Measurements from ENCODE around the gene FAM120A. TPM values are rescaled to one million over a fixed set of nuclear protein-coding genes. Genes with fewer than 3 reads are reported as not detected.

FAM120A gene
- total and polyA plus RNA-seq, 9 donors: 37.9 to 130 (median 78.9) TPM

DNA sequence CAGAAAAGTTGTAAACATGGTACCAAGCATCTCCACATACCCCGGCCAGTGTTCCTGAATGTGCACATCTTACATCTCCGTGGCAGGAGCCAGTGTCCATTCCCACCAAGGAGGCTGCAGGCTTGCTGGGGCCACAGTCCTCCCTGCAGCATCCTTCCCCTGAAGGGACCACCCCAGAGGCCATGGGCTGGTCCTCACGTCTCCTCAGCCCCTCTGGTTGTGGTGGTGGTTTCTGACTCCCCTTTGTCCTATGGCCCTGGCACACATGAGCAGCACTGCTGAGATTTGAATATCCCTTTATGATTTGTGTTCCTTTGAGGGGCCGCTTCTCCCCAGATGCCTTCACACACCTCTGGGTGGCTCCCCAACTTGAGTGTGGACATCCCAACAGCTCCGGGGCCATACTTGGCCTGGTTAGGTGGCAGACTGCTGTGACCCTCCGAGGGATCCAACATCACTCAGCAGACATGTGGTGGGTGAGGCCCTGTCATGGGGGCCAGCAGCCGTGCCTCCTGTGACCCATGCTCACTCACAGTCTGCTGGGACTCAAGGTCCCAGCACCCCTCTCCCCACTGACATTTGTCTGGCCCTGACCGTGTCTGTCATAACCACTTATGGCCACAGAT is 139.2 kb downstream of the FAM120A start:
- H3K36me3 ChIP-seq: no peaks in the 10 kb centered on the region
- no peak overlapping the region for H3K27ac ChIP-seq
- no peaks in the 10 kb centered on the region for H3K27me3 ChIP-seq
- intact Hi-C loops (cut with DNase I): no loop called here
- peaks cover 10% of the 10 kb centered on the region for H3K4me1 ChIP-seq (ENCODE audit: insufficient read depth)
- WGBS, 3 donors: 77 to 91% (median 78%) methylated on average over 8 of the region's 8 CpGs
- no peak overlapping the region for H3K4me3 ChIP-seq
- no peaks in the 10 kb centered on the region for H3K9me3 ChIP-seq
- peak in 1 of 5 donors; percentile 9 for DNase-seq
- no peak for TF ChIP-seq EP300 (IDR thresholded peaks at IDR 0.05)
- TF ChIP-seq POLR2A (IDR thresholded peaks at IDR 0.05): no peak
- TF ChIP-seq, protein P1, sequence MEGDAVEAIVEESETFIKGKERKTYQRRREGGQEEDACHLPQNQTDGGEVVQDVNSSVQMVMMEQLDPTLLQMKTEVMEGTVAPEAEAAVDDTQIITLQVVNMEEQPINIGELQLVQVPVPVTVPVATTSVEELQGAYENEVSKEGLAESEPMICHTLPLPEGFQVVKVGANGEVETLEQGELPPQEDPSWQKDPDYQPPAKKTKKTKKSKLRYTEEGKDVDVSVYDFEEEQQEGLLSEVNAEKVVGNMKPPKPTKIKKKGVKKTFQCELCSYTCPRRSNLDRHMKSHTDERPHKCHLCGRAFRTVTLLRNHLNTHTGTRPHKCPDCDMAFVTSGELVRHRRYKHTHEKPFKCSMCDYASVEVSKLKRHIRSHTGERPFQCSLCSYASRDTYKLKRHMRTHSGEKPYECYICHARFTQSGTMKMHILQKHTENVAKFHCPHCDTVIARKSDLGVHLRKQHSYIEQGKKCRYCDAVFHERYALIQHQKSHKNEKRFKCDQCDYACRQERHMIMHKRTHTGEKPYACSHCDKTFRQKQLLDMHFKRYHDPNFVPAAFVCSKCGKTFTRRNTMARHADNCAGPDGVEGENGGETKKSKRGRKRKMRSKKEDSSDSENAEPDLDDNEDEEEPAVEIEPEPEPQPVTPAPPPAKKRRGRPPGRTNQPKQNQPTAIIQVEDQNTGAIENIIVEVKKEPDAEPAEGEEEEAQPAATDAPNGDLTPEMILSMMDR (IDR thresholded peaks at IDR 0.05): no peak

DNA sequence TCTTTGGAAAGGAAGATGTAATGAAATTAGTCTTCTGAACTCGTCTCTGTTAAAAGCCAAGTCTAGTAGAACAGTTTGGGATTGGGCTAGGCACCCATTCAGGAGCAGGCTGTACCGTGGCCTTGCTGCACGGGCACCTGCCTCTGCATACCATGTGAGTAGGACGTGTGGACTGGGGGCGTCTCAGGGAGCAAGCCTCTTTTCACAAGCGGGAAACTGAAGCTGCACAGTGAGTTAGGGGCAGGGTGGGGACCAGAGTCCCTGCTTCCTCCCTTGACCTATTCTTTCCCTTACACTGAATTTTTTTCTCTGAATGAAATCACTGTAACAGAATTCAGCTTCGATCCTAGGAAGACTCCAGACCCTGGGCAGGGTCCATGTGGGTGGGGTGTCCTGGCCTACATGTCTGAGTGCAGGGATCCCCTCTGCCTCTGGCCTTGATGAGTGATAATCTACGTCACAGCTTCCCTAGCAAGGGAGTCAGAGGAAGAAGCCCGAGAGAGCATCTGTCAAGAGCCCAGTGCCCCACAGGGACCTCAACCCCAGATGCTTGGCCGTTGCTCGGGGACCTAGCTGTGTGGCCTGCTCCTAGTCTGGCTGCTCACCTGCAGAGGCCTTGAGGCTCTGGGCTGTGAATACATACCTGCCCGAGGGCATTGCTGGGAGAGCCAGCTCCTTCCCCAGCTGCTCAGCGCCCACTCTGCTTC is 140.0 kb downstream of the FAM120A start:
- no peaks in the 10 kb centered on the region for H3K27me3 ChIP-seq
- peaks cover 10% of the 10 kb centered on the region for H3K4me1 ChIP-seq (ENCODE audit: insufficient read depth)
- no peaks in the 10 kb centered on the region for H3K36me3 ChIP-seq
- no peak overlapping the region for H3K27ac ChIP-seq
- DNase-seq: peak in 1 of 5 donors; percentile 13
- intact Hi-C loops (cut with DNase I): no loop called here
- H3K9me3 ChIP-seq: no peaks in the 10 kb centered on the region
- TF ChIP-seq, protein P1 (IDR thresholded peaks at IDR 0.05): no peak
- no peak for TF ChIP-seq EP300 (IDR thresholded peaks at IDR 0.05)
- TF ChIP-seq POLR2A (IDR thresholded peaks at IDR 0.05): no peak
- 68 to 72% (median 69%) methylated on average over 11 to 13 of the region's 13 CpGs for WGBS, 3 donors
- H3K4me3 ChIP-seq: no peak overlapping the region

DNA sequence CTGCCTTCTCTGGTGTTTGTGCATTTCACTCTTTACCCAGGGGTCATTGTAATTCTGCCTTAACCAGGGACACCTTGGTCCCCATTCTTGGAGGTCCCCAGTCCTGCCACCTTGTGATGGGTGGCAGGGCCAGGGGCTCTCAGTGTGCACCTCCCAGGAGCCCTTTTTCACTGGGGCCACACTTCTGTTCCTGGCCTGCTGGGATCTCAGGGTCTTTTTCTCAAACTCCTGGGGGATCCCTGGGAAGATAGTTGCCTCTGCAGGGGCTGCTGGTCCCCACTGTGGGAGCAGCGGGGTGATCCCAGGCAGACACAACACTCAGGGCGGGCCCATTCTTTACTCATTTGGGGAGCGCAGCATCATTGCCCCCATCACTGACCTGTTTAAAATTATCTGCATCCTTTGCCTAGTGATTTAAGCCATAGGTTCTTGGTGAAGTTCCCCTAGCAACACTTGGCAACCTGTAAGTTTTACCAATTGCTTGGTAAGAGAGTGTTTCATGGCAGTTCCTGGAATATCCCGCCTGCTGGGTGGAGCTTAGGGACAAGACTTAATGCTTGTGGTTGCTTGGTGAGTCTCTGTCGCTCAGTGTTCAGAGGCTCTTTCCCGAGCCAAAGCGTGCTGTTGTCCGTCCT is 140.6 kb downstream of the FAM120A start:
- H3K4me1 ChIP-seq (ENCODE audit: insufficient read depth): peaks cover 9% of the 10 kb centered on the region
- WGBS, 3 donors: 93 to 94% (median 93%) methylated on average over 8 of the region's 8 CpGs
- no peaks in the 10 kb centered on the region for H3K9me3 ChIP-seq
- no peak for TF ChIP-seq POLR2A (IDR thresholded peaks at IDR 0.05)
- TF ChIP-seq EP300 (IDR thresholded peaks at IDR 0.05): no peak
- TF ChIP-seq, protein P1 (IDR thresholded peaks at IDR 0.05): no peak
- H3K36me3 ChIP-seq: no peaks in the 10 kb centered on the region
- DNase-seq: no peak
- H3K4me3 ChIP-seq: no peak overlapping the region
- H3K27ac ChIP-seq: no peak overlapping the region
- intact Hi-C loops (cut with DNase I): no loop called here
- H3K27me3 ChIP-seq: no peaks in the 10 kb centered on the region

DNA sequence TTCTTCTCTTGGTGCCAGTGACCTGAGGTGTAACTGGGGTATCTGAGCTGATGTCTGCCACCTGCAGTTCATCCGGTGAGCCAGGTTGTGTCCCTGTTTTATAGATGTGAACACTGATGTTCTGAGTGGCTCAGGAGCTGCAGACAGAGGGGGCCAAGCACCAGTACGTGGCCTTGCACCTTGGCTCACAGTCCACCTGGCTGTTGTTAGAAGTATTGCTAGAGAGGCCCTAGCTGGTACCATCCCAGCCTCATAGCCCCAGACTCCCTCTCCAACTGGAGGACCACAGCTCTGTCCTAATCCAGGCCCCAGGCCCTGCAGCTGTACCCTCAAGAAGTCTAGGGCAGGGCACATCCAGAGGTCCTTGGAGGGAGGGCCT is 141.1 kb downstream of the FAM120A start:
- Histone ChIP-seq H3K4me1 (ENCODE audit: insufficient read depth) (peaks cover 8% of the 10 kb centered on the region), H3K9me3 (no peaks in the 10 kb centered on the region), H3K36me3 (no peaks in the 10 kb centered on the region), H3K27ac (no peak overlapping the region), H3K27me3 (no peaks in the 10 kb centered on the region), H3K4me3 (no peak overlapping the region)
- whole genome bisulfite sequencing, 3 donors: 78 to 83% (median 81%) methylated on average over 2 of the region's 2 CpGs
- TF ChIP-seq POLR2A (IDR thresholded peaks at IDR 0.05): no peak
- TF ChIP-seq, protein P1 (IDR thresholded peaks at IDR 0.05): no peak
- TF ChIP-seq EP300 (IDR thresholded peaks at IDR 0.05): no peak
- DNase-seq: peak in 1 of 5 donors; percentile 10
- intact Hi-C loops (cut with DNase I): no loop called here
